Effector memory CD4-positive, alpha-beta T cell (primary cell): ENCODE data around the gene RBFOX1.

Experiments
- DNase-seq, 3 donors: peaks; one replicate each; pipeline ENCODE4 v3.0.0-alpha.2; 2020
- H3K27ac ChIP-seq: 2 replicates; pipeline ENCODE4 v1.7.0; 2013; ENCODE audit warnings: mild to moderate bottlenecking, low read length, moderate library complexity; ENCODE audit not compliant: insufficient read depth, poor library complexity, severe bottlenecking
- H3K27me3 ChIP-seq: replicated peaks from 2 replicates; pipeline ENCODE4 v1.7.0; 2013; ENCODE audit warnings: mild to moderate bottlenecking, low read length; ENCODE audit not compliant: insufficient read depth, control insufficient read depth, poor library complexity, severe bottlenecking
- H3K36me3 ChIP-seq: 2 replicates; pipeline ENCODE4 v1.7.0; 2013; ENCODE audit warnings: mild to moderate bottlenecking, low read length, moderate library complexity; ENCODE audit not compliant: control insufficient read depth, insufficient read depth
- H3K4me1 ChIP-seq: 2 replicates; pipeline ENCODE4 v1.7.0; 2013; ENCODE audit warnings: low read length, mild to moderate bottlenecking; ENCODE audit not compliant: control insufficient read depth, insufficient read depth, poor library complexity, severe bottlenecking
- H3K4me3 ChIP-seq: 2 replicates; pipeline ENCODE4 v1.7.0; 2013; ENCODE audit warnings: low read length, low read depth, mild to moderate bottlenecking; ENCODE audit not compliant: insufficient read depth, poor library complexity, severe bottlenecking
- H3K9me3 ChIP-seq: 2 replicates; pipeline ENCODE4 v1.7.0; 2013; ENCODE audit warnings: mild to moderate bottlenecking, low read length, moderate library complexity; ENCODE audit not compliant: control insufficient read depth

Gene RBFOX1

GRCh38 chr16:7521834-7522233 lies 189.2 kb downstream of the RBFOX1 start:
- H3K27ac ChIP-seq: no peak overlapping the region
- H3K4me1 ChIP-seq: no peaks in the 10 kb centered on the region
- no peak for DNase-seq
- no peaks in the 10 kb centered on the region for H3K9me3 ChIP-seq
- no peaks in the 10 kb centered on the region for H3K27me3 ChIP-seq
- H3K4me3 ChIP-seq: no peak overlapping the region
- no peaks in the 10 kb centered on the region for H3K36me3 ChIP-seq

- Histone ChIP-seq H3K36me3 (no peaks in the 10 kb centered on the region), H3K4me3 (no peak overlapping the region), H3K27me3 (no peaks in the 10 kb centered on the region), H3K9me3 (no peaks in the 10 kb centered on the region), H3K27ac (no peak overlapping the region), H3K4me1 (no peaks in the 10 kb centered on the region)
- DNase-seq: no peak
Observed at GRCh38 chr16:7524419-7524818, 191.8 kb downstream of the RBFOX1 start.

GRCh38 chr16:7526736-7527135 lies 194.1 kb downstream of the RBFOX1 start:
- Histone ChIP-seq H3K4me1 (no peaks in the 10 kb centered on the region), H3K27me3 (no peaks in the 10 kb centered on the region), H3K4me3 (no peak overlapping the region), H3K27ac (no peak overlapping the region), H3K36me3 (no peaks in the 10 kb centered on the region), H3K9me3 (no peaks in the 10 kb centered on the region)
- DNase-seq: no peak

GRCh38 chr16:7532534-7532933 lies 199.9 kb downstream of the RBFOX1 start:
- Histone ChIP-seq H3K36me3 (no peaks in the 10 kb centered on the region), H3K4me3 (no peak overlapping the region), H3K9me3 (no peaks in the 10 kb centered on the region), H3K4me1 (no peaks in the 10 kb centered on the region), H3K27me3 (no peaks in the 10 kb centered on the region), H3K27ac (no peak overlapping the region)
- no peak for DNase-seq

GRCh38 chr16:7534749-7535148 lies 202.1 kb downstream of the RBFOX1 start:
- no peak for DNase-seq
- Histone ChIP-seq H3K36me3 (no peaks in the 10 kb centered on the region), H3K27ac (no peak overlapping the region), H3K27me3 (no peaks in the 10 kb centered on the region), H3K4me3 (no peak overlapping the region), H3K4me1 (no peaks in the 10 kb centered on the region), H3K9me3 (no peaks in the 10 kb centered on the region)

GRCh38 chr16:7541026-7541425 lies 208.4 kb downstream of the RBFOX1 start:
- no peak for DNase-seq
- no peaks in the 10 kb centered on the region for H3K27me3 ChIP-seq
- no peaks in the 10 kb centered on the region for H3K4me1 ChIP-seq
- no peak overlapping the region for H3K4me3 ChIP-seq
- no peaks in the 10 kb centered on the region for H3K9me3 ChIP-seq
- no peaks in the 10 kb centered on the region for H3K36me3 ChIP-seq
- H3K27ac ChIP-seq: no peak overlapping the region

GRCh38 chr16:7545251-7545650 lies 212.6 kb downstream of the RBFOX1 start:
- Histone ChIP-seq H3K4me1 (no peaks in the 10 kb centered on the region), H3K36me3 (no peaks in the 10 kb centered on the region), H3K9me3 (no peaks in the 10 kb centered on the region), H3K27ac (no peak overlapping the region), H3K27me3 (no peaks in the 10 kb centered on the region), H3K4me3 (no peak overlapping the region)
- DNase-seq: no peak

- H3K27me3 ChIP-seq: no peaks in the 10 kb centered on the region
- H3K27ac ChIP-seq: no peak overlapping the region
- no peak overlapping the region for H3K4me3 ChIP-seq
- no peaks in the 10 kb centered on the region for H3K36me3 ChIP-seq
- H3K4me1 ChIP-seq: no peaks in the 10 kb centered on the region
- no peaks in the 10 kb centered on the region for H3K9me3 ChIP-seq
- DNase-seq: no peak
Observed at GRCh38 chr16:7546948-7547347, 214.3 kb downstream of the RBFOX1 start.

GRCh38 chr16:7547736-7548135 lies 215.1 kb downstream of the RBFOX1 start:
- DNase-seq: no peak
- H3K9me3 ChIP-seq: no peaks in the 10 kb centered on the region
- no peak overlapping the region for H3K4me3 ChIP-seq
- no peaks in the 10 kb centered on the region for H3K36me3 ChIP-seq
- H3K4me1 ChIP-seq: no peaks in the 10 kb centered on the region
- no peaks in the 10 kb centered on the region for H3K27me3 ChIP-seq
- H3K27ac ChIP-seq: no peak overlapping the region

- Histone ChIP-seq H3K9me3 (no peaks in the 10 kb centered on the region), H3K27me3 (no peaks in the 10 kb centered on the region), H3K36me3 (no peaks in the 10 kb centered on the region), H3K4me1 (no peaks in the 10 kb centered on the region), H3K27ac (no peak overlapping the region), H3K4me3 (no peak overlapping the region)
- DNase-seq: no peak
Observed at GRCh38 chr16:7548796-7549318, 216.2 kb downstream of the RBFOX1 start.

GRCh38 chr16:7550096-7550495 lies 217.5 kb downstream of the RBFOX1 start:
- Histone ChIP-seq H3K9me3 (no peaks in the 10 kb centered on the region), H3K4me3 (no peak overlapping the region), H3K36me3 (no peaks in the 10 kb centered on the region), H3K4me1 (no peaks in the 10 kb centered on the region), H3K27me3 (no peaks in the 10 kb centered on the region), H3K27ac (no peak overlapping the region)
- DNase-seq: no peak
